Skin of body (tissue), 2 donors: ENCODE data around the gene KDM4C. TPM values are rescaled to one million over a fixed set of nuclear protein-coding genes. Genes with fewer than 3 reads are reported as not detected.

Source experiments
- DNase-seq: peaks from one replicate; lab custom pipeline; 2025; lab: John Stamatoyannopoulos, UW
- total RNA-seq: library from RNA; depleted of rRNA; stranded (reverse); fragments of >200 nt; gene quantifications from one replicate; pipeline ENCODE4 v1.2.3, GENCODE V29; 2014

The KDM4C gene
- total RNA-seq, 1 donor from 2014 or later, result 45.8 TPM

DNA sequence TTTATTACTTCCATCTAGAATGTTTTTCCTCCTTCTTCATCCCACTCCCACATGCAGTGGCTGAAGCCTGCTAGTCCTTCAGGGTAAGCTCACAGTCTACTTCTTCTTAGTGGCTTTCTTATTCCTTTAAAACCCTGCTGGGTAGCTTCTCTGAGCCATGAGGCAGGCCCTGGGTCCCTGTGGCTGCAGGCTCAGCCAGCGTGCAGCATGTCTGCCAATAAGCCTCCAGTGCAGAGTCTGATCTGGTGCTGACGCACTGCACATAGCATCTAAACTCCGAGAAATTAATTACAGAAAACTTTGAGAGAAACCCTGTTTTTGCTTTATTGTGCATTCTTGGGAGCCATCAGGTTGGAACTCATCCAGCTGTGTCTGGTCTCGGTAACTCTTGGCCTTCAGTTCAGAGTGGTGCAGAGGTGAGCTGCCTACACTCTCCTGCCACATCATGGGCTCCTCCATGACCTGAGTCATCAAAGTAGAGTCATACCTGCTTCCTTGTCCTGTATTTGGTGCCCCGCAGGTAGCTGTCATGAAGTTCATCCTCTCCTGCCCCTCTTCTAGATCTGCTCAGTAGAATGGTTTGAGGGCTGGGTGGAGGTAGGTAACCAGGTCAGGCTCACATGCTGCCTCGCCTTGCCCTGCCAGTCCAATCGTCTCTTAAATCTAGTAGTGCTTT lies 339.4 kb downstream of the KDM4C start:
- DNase-seq, result no peak

DNA sequence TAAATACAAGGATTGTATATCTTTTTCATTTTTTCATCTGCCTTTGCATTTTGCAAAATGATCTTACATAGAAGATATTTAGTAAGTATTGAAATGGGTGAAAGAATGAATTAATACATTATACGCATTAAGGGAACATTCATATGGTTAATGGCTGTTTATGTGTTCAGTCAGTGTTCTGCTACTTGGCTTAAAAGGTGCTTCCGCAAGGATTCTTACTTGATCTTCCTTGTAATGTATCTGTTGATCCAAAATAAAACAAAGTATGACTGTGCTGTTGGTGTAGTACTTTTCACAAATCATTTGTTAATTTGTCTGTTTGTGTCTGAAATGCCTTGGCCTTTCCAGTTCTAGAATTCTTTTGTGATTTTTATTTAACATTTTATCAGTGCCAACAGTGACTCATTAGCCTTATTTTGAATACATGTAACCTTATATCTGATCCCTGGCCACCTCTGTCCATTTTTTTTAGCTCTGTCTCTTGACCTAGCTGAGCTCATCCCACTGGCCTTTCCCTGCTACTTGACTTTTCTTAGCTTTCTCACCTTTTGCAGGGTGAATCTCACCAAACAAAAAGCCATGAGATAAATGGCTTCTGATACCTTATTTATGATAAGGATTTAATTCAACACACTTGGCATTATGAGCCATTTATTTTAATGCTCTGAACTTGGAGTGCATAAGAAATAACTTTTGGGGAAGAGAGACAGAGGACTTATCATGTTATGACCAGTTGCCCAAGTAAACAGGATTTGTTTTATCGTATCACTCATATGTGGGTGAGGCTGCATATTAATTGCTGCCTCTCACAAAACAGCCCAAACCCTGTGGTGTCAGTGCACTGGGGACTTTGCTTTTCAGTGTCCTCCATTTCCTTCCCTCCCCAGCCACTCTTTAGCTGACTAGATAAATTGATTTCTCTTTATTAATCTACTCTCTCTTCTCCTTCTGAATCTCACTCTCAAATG lies 340.3 kb downstream of the KDM4C start:
- DNase-seq, result no peak

DNA sequence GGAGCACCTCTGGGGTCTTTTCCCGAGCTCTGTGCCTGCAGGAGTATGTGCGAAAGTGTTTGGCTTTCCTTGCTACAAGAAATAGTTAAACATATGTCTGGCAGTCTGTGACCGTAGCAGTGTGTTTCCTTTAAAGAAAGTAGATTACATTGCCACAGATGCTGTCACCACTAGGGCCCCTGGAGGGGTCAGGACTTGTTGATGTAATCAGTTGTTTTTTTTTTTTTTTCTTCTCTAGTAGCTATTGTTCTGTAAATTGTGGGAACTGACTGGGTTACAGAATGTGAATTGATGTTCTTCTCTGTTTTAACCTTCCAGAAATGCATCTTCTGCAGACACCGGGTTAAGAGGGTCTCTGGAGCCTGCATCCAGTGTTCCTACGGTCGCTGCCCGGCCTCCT lies 345.6 kb downstream of the KDM4C start:
- DNase-seq, result peak; percentile 40

DNA sequence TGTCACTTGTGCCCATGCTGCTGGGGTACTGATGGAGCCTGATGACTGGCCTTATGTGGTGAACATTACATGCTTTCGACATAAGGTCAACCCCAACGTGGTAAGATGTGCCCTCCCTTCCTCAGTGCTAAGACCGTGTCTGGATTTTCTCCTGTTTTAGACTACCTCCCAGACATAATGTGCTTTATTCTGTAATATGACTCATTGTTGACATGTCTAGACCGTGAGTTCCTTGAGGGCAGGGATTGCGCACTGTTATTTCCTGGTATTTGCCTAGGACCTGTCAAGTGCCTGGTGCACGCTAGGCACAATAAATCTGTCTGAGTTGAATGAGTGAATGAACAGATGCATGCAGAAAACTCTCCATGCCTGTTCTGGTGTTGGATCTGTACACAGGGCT lies 346.0 kb downstream of the KDM4C start:
- no peak for DNase-seq

DNA sequence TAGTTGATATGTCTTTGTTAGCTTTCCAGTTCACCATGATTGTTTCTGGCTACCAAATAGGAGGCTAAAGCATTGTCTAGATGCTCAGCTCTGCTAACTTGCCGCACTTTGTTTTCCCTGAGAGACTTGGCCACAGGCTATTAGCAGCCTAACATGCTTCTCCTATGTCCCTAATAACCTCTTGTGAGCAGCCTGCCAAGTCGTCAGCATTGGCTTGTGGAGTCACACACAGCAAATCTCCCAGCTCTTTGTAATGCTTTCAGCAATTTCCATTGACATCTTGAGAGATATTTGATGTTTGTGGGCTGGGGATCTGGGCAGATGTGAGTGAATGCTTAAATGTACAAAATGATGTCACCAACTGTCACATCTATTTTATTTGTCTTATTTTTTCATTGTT lies 346.9 kb downstream of the KDM4C start:
- no peak for DNase-seq

DNA sequence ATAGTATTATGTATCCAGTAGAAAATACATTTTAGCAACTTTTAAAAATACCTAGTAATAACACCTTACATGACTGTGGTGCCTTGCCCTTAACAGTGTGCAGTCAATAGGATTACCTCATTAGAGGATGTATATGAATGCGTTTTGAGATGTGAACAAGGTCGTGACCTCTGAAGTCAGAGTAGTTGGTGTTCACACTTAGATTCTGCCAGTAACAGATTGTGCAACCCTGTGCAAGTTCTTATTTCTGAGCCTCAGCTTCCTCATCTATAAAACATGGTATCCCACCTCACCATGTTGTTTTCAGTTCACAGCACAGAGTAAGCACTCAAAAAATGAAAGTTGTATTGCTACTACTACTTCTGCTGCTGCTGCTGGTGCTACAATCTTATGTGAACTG lies 347.3 kb downstream of the KDM4C start:
- DNase-seq, result no peak

DNA sequence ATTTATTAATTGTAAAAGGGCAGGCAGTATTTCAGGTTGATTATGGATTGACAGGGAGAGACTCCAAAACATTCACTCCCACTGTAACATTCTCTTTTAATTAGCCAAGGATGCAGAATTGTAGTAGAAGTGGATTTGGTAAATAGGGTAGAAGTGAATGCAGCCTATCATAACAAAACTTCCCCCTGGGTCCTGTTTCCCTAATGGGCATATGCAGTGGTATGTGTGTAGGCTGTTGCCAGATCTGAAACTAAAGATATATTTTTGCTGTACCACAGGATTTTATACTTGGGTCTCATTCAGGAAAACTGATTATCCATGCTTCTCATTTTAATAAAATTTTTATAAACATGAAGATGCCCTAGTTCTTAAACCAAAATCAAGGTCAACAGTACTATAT lies 351.2 kb downstream of the KDM4C start:
- no peak for DNase-seq

DNA sequence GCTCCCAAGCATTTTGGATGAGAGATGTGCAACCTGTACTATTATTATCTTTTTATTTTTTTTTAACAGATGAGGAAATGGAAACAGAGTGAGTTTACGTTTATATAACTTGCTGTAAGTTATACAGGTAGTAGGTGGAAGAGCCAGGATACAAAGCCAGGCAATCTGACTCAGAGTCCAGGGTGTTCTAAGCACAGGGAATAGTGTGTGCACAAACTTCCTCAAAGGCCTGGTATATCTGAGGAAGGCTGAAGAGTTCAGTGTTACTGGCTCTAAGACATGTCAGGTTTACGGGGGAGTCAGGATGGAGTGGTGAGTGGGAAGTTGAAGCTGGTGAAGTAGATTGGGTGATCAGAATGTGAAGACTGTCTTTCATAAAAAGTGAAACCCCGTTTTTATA lies 353.6 kb downstream of the KDM4C start:
- no peak for DNase-seq

DNA sequence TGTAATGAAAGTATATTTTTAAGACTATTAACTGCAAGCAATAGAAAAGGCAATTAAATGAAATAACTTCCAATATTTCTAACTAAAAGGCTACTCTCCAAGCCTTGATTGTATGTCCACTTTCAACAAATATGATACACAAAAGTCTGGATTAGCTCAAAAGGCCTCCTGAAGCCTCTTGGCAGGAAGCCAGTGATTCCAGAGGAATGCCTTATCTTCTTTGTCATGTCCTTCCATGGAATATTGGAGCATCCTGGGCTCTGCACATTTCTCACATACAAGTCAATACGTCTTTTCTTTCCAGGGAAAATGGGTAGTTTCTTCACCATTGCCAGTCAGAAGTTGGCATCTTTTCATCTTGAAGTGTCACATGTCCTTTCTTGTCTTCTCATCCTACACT lies 357.8 kb downstream of the KDM4C start:
- no peak for DNase-seq

DNA sequence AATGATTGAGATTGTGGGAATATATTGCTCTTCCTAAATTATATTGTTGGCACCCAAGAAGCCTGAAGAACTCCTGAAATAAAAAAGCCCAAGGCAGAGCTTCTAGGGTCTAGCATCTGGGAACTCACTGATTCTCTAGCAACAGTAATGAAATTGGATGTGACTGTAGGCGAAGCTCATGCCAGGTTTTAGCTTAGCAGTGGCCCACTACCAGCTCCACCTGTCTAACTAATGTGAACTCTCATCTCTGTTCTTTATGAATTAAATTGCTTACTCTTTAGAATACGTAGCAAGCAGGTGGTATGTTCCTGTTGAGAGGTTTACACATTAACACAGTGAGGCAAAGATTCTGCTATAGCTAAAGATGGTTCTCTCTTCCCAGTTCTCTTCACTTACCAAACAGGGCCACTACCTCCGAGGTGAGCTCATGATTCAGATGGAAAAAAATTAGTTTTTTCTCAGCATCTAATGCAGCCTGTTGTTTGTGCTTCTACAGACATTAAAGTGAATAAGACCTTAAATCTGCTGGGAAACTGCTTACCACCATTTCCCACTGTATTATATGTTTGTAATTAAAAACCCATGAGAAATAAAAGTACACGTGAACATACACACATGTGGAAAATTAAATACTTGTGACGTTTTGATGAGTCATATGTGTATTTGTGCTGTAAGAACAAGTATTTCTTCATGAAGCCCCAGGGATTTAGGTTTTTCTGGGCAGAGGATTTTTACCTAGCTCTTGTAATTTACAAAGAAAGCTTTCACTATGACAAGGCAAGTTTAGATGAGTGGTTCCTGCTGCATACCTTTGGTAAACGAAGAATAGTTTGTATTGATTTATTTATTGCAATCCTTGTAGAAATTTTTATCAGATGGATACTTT lies 360.1 kb downstream of the KDM4C start:
- peak; percentile 34 for DNase-seq

DNA sequence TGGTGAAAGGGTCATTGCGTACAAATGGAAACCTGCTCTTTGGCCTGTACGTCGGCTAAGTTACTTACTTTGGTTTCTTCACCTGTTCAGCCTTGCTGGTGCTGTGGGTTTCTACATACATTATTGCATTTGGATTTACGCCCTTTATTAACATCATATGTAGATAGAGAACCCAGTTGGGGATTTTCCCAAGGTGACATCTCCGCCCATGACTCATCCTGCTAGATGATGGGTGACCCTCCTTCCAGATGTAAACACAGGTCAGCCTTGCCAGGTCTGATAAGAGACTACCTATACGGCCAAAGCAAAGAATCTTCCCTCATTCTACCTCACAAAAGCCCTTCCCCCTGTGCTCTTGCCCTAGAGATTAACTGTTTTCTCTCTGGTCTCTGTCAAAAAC lies 360.9 kb downstream of the KDM4C start:
- DNase-seq, result no peak

DNA sequence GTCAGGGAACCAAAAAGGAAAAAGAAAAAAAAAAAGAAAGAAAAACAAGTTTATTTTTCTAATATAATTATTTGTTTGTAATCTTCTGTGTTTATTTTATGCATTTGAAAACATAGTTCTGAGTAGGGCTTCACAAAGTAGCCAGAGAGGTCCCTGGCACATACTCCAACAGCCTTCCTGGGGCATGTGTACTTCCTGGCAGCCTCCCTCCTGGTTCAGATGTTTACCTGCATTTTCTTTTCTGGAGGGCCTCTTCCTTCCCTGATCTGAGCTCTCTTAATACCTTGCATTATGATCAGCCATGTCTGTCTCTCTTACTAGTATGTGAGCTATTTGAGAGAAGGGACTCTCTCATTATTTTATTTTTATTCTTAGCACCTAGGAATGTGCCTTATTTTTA lies 361.8 kb downstream of the KDM4C start:
- DNase-seq, result no peak

DNA sequence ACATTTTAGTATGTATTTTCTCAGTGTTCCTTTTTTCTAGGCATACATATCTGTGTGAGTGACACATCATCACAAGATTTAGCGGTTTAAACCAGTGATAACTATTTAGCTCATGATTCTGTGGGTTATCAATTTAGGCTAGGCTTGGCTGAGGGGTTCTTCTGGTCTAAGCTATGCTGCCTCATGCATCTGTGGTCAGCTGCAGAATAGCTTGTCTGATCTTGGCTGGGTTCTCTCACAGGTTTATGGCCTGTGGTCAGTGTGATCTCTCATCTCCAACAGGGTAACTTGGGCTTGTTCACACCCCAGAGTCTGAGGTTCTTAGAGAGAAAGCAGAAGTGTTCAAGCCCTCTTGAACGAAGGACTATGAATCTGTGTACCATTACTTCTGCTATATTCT lies 363.3 kb downstream of the KDM4C start:
- DNase-seq, result no peak

DNA sequence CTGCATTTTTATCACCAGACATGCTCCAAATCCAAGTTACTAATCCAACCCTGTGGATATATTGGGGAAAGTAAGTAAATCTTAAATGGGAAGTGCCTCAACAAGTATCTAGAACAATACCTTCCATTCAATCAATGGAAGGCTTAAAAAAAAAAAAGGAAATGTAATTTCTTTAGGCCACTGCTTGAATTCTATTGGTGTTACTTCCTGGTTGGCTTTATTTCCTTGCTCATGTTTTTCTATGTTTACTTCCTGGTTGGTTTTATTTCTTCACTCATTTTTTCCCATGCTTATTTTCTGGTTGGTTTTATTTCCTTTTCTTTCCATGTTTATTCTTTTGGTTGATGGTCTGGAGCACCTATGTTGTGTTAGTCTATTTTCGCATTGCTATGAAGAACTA lies 363.9 kb downstream of the KDM4C start:
- no peak for DNase-seq

DNA sequence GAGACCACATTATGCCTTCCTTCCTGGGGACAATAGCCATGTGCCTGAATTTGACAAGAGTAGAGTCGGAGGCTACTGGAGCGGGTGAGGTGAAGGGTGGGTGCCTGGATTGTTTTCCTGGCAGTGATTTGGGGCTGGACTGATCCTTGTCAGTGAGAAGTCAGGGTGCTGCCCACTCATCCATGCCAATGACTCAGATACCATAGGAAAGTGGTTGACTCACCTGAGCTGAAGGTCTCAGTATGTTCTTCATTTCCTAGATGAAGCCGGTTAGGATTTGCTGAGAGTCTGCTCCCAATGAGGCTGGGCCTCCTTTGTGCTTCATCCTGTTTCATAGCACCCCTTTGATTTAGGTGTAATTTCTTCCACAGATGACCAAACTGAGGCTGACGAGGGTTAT lies 366.0 kb downstream of the KDM4C start:
- DNase-seq, result no peak

DNA sequence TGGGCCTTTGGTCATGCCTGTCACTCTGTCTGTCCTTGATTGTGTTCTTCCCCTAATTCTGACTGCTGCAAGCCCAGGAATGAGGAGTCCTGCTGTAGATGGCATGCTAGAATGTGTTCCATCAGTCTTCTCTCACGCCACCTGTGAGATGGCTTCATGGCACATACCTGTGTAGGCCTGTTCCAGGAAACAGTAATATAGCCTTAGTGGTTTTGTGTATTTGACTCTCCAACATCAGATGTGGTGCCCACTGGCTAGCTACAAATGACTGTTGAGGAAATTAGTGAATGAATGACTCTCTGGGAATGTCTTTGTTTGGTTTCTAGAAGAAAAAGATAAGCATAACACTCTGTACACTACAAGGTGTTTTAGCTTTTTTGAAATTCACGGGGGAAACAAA lies 367.5 kb downstream of the KDM4C start:
- DNase-seq, result no peak

DNA sequence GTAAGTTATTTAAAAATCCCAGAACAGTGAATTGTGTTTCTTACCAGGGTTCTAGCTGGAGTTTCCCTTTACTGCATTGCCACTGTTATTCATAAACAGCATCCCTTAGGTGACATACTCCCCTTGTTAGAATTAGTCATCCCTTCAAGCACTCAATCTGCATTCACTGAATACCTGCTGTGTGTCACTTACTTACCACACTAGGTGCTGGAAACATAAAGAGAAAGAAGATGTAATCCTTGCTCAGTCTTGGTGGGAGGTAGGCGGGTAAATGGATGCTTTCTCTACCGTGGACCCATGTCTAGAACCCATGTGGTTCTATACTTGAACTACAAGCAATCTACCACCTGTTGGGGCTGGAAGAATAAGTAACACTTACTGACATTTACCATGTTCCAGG lies 371.6 kb downstream of the KDM4C start:
- no peak for DNase-seq

DNA sequence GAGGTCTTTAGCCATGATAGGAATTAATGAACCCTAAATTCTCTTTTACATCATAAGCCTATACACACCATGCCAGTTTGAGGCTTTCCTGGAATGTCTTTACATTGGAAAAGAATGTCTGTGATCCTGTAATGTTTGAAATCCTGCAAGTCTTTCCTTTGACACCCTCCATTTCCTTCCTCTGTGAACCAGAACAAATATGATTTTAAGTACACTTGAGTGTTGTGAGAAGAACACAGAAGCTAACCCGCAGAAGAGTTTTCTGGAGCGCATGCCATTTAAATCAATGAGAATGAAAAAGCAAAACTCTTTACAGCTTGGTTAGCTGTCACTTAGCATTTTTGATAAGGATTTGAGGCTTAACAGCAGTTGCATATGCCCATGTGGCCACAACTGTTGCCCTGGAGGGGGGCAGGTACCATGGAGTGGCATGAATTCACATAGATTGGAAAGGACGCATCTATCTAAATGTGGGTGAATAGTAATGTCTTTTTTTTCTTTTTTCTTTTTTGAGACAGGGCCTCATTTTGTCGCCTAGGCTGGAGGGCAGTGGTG lies 372.6 kb downstream of the KDM4C start:
- DNase-seq, result no peak

DNA sequence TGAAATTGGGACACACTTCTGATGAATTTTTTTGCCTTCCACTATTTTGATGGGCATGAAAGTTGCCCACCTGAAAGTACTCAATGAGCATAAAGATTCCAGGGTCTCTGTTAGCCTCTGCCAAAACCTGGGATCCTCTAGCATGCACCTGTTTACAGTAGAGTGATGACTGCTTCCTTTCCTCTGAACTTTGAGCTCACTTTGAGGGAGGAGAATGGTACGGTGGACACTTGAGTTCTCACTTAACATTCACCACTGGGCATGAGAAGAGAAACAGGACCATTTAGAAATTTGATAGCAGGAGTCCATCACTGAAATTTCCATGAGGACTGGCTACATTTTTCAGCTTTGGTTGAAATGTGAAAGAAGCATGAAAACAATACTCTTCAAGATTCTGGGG lies 374.8 kb downstream of the KDM4C start:
- DNase-seq, result no peak

DNA sequence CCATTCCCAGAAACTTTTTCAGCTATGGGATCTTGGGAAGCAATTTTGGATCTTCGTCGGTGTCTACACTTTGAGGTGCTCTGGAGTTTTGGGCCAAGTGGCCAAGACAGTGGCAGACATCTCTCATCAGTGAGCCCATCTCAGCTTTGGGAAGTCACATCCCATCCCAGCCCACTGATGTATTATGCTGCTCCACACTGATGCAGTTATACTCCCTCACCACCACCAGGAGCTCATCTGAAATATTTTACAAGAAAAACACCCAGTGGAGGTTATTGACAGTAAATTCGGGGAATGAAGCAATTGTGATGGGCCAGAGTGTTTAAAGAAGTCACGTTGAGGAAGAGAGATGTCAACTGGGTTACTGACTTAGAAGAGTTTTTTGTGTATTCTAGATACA lies 378.0 kb downstream of the KDM4C start:
- no peak for DNase-seq

DNA sequence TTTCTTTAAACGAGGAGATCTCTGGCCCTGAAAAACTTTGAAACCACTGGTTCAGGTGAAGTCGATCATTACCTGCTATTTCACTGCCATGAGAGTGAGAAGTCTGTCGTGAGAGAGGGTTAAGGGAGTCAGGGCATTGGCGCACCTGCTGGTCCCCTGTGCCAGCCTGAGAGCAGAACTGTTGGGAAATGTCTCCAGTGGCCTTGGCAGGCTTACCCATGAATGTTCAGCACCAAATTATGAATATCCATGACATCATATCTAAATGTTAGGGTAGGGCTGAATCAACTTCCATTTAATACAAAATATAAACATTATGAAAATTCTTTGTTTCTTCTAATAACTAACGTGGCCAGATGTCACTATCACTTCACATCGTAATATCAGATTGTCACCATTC lies 379.3 kb downstream of the KDM4C start:
- DNase-seq, result no peak

DNA sequence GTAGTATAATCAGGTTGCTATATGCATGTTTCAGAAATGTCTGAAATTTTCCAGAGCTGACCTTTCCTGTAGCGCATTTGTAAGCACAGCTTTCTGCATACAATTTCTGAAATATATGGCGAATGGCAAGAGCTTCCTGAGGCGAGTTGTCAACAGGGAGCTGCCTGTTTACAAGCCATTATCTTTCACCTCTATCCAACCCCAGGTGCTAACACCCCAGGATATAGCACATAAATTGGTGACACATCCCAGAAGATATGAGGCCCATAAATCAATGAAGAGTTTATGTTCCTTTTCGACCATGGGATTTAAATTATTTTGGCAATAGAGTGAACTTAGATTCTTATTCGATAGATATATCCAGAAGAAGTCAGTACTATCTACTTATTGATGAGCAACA lies 379.8 kb downstream of the KDM4C start:
- no peak for DNase-seq
